Prostate gland (tissue), 2 donors: ENCODE data around the gene RAN.

Experiments used
- CTCF ChIP-seq, 4 experiments: fragments of 200-600 bp in 2 of 4; fragments of 450-650 bp in 2 of 4; sonication (generic) in 2 of 4; IDR thresholded peaks; 1 replicate in 3 of 4; 2 replicates in 1 of 4; pipeline ENCODE4 v1.5.1; 2016 to 2019; ENCODE audit warnings: antibody characterized with exemption in 4 of 4, mild to moderate bottlenecking in 2 of 4, moderate library complexity in 2 of 4
- POLR2A ChIP-seq: fragments of 450-650 bp; IDR thresholded peaks from one replicate; pipeline ENCODE4 v1.6.1; 2016; ENCODE audit warnings: antibody characterized with exemption, mild to moderate bottlenecking
- POLR2AphosphoS5 ChIP-seq: sonication (generic); formaldehyde crosslinking; IDR thresholded peaks from one replicate; pipeline ENCODE4 v1.6.1; 2017; ENCODE audit warnings: antibody characterized with exemption

GRCh38 chr12:130909111-130909510 is 37.2 kb downstream of the RAN start:
- TF ChIP-seq POLR2A: no peak
- no peak for TF ChIP-seq POLR2AphosphoS5
- no peak for TF ChIP-seq CTCF (IDR thresholded peaks at IDR 0.05)
